Left colon (tissue), 2 donors: ENCODE measurements around the gene TSSC4. TPM values are rescaled to one million over a fixed set of nuclear protein-coding genes. Genes with fewer than 3 reads are reported as not detected.

Experiments
- ATAC-seq: fragments of 200-7000 bp; cut with Tn5 transposase; one replicate; pipeline ENCODE4 v1.9.1; 2020; ENCODE audit warnings: mild to moderate bottlenecking, moderate library complexity
- DNase-seq, 2 donors: peaks; one replicate each; pipeline ENCODE4 v3.0.0-alpha.2; 2020
- intact Hi-C, 2 donors: fragments of 100-400 bp; cut with DNase I in 1 of 2; cut with micrococcal nuclease in 1 of 2; formaldehyde crosslinking; loops; one replicate each; pipeline versions ENCODE4 v1.11.2 to v1.14.0; 2022; cut with DNase I, micrococcal nuclease
- total RNA-seq, 2 donors: library from RNA; stranded (reverse); fragmentation: NEBNext Ultra II Directional; extraction: Animal tissue kit (Norgen Biotek cat#: 25700); gene quantifications; one replicate each; pipeline ENCODE4 v1.2.1, GENCODE V29; 2021
- donor health status: DM: no; HTN: no; CAD: no.
- donor health status: DM: yes; HTN: yes; CAD: no.

Gene TSSC4
- total RNA-seq, 2 donors from 2014 or later, result 39.9 to 40.4 TPM

- ATAC-seq (no peak), DNase-seq (no peak)
- intact Hi-C loops, result loop anchor here (5.0 to 10.0 kb wide), 4 partner anchors 115 to 473 kb away; partner anchors contain the start of genes C11orf21 (in 1 of the 2) and TSPAN32 (in 1 of the 2)
Observed at GRCh38 chr11:2421996-2422395, 21.4 kb downstream of the TSSC4 start.

GRCh38 chr11:2422461-2423156 lies 22.1 kb downstream of the TSSC4 start:
- ATAC-seq (no peak), DNase-seq (no peak)
- intact Hi-C loops, result loop anchor here (5.0 to 10.0 kb wide), 4 partner anchors 115 to 472 kb away; partner anchors contain the start of genes C11orf21 (in 1 of the 2) and TSPAN32 (in 1 of the 2)

GRCh38 chr11:2423157-2424025 lies 22.8 kb downstream of the TSSC4 start:
- ATAC-seq, result no peak
- no peak for DNase-seq
- intact Hi-C loops, result loop anchor here (5.0 to 10.0 kb wide), 4 partner anchors 116 to 471 kb away; partner anchors contain the start of genes C11orf21 (in 1 of the 2) and TSPAN32 (in 1 of the 2)

- intact Hi-C loops, result loop anchor here (5.0 to 10.0 kb wide), 6 partner anchors 102 to 470 kb away; partner anchors contain the start of genes C11orf21 (in 1 of the 2) and TSPAN32 (in 1 of the 2)
- no peak for ATAC-seq
Observed at GRCh38 chr11:2424811-2425495, 24.4 kb downstream of the TSSC4 start.

DNA sequence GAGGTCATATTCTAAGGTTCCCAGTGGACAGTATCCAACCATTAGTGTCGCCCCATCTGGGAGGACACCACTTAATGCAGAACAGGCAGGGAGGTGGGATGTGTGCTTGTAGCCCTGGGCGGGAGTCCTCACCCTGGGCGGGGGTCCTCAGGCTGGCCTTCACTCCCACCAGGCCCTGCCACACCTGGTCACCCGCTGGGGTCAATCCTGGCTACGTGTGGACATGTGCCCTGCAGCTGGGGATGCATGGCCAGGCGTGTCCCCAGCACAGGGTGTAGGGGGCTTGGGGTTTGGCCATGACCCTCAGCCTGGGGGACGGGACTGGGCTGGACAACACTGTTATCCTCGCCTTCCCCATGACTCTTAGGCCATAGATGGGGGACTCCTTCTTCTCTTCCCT lies 25.0 kb downstream of the TSSC4 start:
- intact Hi-C loops, result loop anchor here (5.0 to 10.0 kb wide), 3 partner anchors 102 to 469 kb away; no protein-coding TSS in a partner anchor
- no peak for ATAC-seq
- DNase-seq, result no peak

More at GRCh38 chr11:2424811-2425495, 24.4 kb downstream of the TSSC4 start:
- DNase-seq, result no peak

DNA sequence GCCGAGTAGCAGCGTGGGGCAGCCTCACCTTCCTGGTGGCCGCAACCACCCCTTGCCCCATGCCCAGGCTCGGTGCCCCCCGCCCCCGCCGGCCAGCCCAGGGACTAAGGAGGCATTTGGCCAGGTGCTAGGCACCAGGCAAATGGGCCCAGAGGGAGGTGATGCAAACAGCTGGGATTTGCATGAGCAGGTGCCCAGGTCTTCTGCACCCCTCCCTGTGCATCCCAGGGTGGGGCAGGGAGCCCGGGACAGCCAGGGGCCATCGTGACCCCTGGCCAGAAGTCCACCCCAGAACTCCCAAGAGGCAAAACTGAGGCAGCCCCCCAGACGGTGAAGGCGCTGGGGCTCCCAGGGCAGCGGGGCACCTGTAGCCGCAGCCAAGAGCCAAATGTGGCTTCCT lies 25.7 kb downstream of the TSSC4 start:
- intact Hi-C loops, result loop anchor here (5.0 to 10.0 kb wide), 3 partner anchors 101 to 469 kb away; no protein-coding TSS in a partner anchor
- DNase-seq, result no peak
- ATAC-seq, result no peak

GRCh38 chr11:2426826-2427521 lies 26.4 kb downstream of the TSSC4 start:
- DNase-seq, result peak; percentile 78 to 80
- intact Hi-C loops, result loop anchor here (5.0 to 10.0 kb wide), 3 partner anchors 100 to 468 kb away; no protein-coding TSS in a partner anchor
- peak; percentile 88 for ATAC-seq

- intact Hi-C loops, result loop anchor here (5.0 to 10.0 kb wide), 3 partner anchors 99 to 467 kb away; no protein-coding TSS in a partner anchor
- ATAC-seq, result peak; percentile 12
- no peak for DNase-seq
Observed at GRCh38 chr11:2427721-2428321, 27.3 kb downstream of the TSSC4 start.

GRCh38 chr11:2428322-2428795 lies 27.8 kb downstream of the TSSC4 start:
- ATAC-seq (peak; percentile 73), DNase-seq (peak; percentile 69 to 93)
- intact Hi-C loops, result loop anchor here (5.0 to 10.0 kb wide), 3 partner anchors 99 to 466 kb away; no protein-coding TSS in a partner anchor

DNA sequence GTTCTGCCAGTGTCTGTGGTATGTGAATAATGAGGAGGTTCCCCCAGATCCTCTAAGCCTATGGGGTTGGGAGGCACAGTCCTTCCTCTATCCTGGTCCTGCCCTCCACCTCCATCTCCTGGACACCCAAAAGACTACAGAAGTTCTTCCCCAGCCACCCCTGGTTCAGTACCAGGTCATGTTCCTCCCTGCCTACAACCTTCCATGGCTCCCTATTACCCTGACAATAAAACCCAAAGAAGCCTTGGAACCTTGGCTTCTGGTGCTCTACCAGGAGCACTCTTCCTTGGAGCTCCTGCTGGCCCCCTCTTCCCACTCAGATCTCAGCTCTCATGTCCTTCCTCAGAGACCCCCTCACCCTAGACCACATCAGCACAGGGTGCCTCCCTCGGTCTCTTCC lies 30.8 kb downstream of the TSSC4 start:
- no peak for DNase-seq
- intact Hi-C loops, result no loop called here
- ATAC-seq, result no peak

DNA sequence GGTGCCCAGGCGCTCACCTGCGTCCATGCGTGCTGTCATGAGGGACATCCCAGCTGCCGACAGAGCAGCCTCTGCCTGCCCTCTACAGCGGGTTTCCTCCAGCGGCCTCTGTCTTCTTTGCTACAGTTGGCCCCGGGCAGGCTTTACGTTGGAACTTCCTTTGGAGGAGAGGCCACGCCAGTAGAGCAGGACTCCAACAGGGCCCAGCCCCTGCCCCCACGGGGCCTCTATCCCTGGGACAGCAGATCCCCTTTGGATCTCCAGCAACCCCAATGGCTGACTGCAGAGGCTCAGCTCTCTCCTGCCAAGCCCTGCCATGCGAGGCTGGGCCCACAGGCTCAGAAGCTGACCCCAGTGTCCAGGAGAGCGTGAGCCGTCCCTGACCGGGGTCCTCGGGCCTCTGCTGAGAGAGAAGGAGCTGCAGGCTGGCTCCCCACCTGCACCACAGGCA lies 31.6 kb downstream of the TSSC4 start:
- intact Hi-C loops, result no loop called here
- ATAC-seq (no peak), DNase-seq (no peak)

GRCh38 chr11:2432628-2433071 lies 32.1 kb downstream of the TSSC4 start:
- DNase-seq (no peak), ATAC-seq (no peak)
- intact Hi-C loops, result no loop called here

GRCh38 chr11:2433106-2433925 lies 32.8 kb downstream of the TSSC4 start:
- DNase-seq (no peak), ATAC-seq (no peak)
- intact Hi-C loops, result no loop called here

- intact Hi-C loops, result no loop called here
- no peak for DNase-seq
- no peak for ATAC-seq
Observed at GRCh38 chr11:2434008-2434407, 33.5 kb downstream of the TSSC4 start.

DNA sequence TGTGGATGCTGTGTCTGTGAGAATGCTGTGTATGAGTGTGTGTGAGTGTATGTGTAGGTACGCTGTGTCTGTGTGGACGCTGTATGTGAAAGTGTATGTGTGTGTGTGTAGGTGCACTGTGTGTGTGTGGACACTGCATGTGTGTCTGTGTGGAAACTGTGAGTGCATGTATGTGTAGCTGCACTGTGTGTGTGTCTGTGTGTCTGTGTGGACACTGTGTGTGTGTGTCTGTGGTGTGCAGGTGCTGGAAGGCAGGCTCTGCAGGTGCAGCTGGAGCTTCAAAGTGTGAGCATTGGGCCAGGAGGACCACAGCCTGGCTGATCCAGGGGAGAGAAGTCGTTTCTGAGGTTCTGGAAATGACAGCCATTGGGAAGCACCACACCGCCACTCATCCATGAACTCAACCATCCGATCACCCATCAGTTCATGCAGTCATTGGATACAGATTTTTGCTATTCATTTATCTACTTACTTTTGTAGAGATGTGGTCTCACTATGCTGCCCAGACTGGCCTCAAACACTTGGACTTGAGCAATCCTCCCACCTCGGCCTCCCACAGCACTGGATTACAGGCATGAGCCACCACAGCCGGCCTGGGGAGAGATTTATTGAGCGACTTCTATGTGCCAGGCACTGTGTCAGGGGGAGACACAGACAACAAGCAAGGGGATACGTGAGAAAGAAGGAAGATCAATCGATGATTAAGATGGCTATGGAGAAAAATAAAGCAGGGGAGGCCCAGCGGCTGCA lies 34.1 kb downstream of the TSSC4 start:
- intact Hi-C loops, result no loop called here
- ATAC-seq (no peak), DNase-seq (no peak)
